Activated CD8-positive, alpha-beta T cell treated with anti-CD3 and anti-CD28 coated beads, Interleukin-2, amount 10 ng/mL, durations not matched to agents 7 days and 5 days (primary cell): ENCODE results near the gene SERHL2. TPM values are rescaled to one million over a fixed set of nuclear protein-coding genes. Genes with fewer than 3 reads are reported as not detected.
A peak's percentile ranks its signal among the peaks of the same experiment; 100 is the strongest.
"Not testable (repeated sequence)": the region's sequence is repeated elsewhere in the genome, so short reads cannot be mapped to it uniquely, and the experiment has no call there.

Source experiments
- ATAC-seq: fragments of 150-1000 bp; cut with Tn5 transposase; one replicate; pipeline ENCODE4 v1.10.0; 2021; ENCODE audit warnings: moderate library complexity
- CTCF ChIA-PET: fragments of 350-600 bp; sonication (Branson Sonifier 250); formaldehyde crosslinking; loops from one replicate; lab custom pipeline; 2021; ENCODE audit warnings: antibody characterized with exemption; lab: Charles Lee
- POLR2A ChIA-PET: fragments of 350-600 bp; sonication (Branson Sonifier 250); formaldehyde crosslinking; loops from one replicate; lab custom pipeline; 2021; ENCODE audit warnings: antibody characterized with exemption; lab: Charles Lee
- DNase-seq: peaks from one replicate; pipeline ENCODE4 v3.0.0-alpha.2; 2020
- H3K27ac Mint-ChIP-seq: one replicate; pipeline ENCODE4 v1.8.0; 2021; ENCODE audit warnings: mild to moderate bottlenecking, mixed read lengths
- H3K27me3 Mint-ChIP-seq: one replicate; pipeline ENCODE4 v1.8.0; 2021; ENCODE audit warnings: low read depth, mixed read lengths
- H3K36me3 Mint-ChIP-seq: one replicate; pipeline ENCODE4 v1.8.0; 2021; ENCODE audit warnings: low read depth, mixed read lengths
- H3K4me1 Mint-ChIP-seq: one replicate; pipeline ENCODE4 v1.8.0; 2021; ENCODE audit warnings: low read depth, mixed read lengths
- H3K4me3 Mint-ChIP-seq: one replicate; pipeline ENCODE4 v1.8.0; 2021; ENCODE audit warnings: mild to moderate bottlenecking, mixed read lengths
- H3K9me3 Mint-ChIP-seq: one replicate; pipeline ENCODE4 v1.8.0; 2022; ENCODE audit warnings: mixed read lengths; ENCODE audit not compliant: insufficient read depth
- total RNA-seq, 2 experiments: library from RNA; stranded (reverse); gene quantifications; one replicate each; pipeline ENCODE4 v1.2.3, GENCODE V29; 2021

The SERHL2 gene
- total RNA-seq, 2 experiments from 2014 or later, result 2.3 to 2.4 TPM

DNA sequence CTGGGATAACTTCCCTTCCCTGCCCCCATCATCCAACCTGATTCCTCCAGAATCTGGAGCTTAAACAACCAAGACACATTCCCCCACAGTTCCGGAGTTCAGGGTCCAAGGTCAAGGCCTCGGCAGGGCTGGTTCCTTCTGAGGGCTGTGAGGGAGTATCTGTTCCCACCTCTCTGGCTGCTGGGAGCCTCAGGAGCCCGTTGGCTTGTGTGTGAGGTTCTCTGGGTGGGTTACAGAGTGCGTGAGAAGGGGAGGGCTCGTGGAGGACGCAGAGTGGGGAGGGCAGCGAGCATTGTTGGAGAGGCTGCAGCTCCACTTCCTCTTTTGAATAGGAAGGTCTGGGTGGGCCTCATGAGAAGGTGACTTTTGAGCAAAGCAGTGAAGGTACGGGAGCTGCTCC, 8.5 kb downstream of the SERHL2 start:
- Mint-ChIP-seq H3K27me3 (no peaks in the 10 kb centered on the region), H3K36me3 (peaks cover 6% of the 10 kb centered on the region), H3K4me1 (peaks cover 11% of the 10 kb centered on the region), H3K9me3 (no peaks in the 10 kb centered on the region), H3K27ac (peak overlapping the region; percentile 35), H3K4me3 (no peak overlapping the region)
- DNase-seq (no peak), ATAC-seq (no peak)
- ChIA-PET CTCF (interaction anchor here (1.2 to 2.3 kb wide), 2 partner anchors 19 to 52 kb away, joined by 4 to 8 read pairs; no protein-coding TSS in a partner anchor), POLR2A (interaction anchor here (2.0 kb wide), 1 partner anchor 52 kb away, joined by 5 read pairs; the partner anchor contains the start of gene POLDIP3)

DNA sequence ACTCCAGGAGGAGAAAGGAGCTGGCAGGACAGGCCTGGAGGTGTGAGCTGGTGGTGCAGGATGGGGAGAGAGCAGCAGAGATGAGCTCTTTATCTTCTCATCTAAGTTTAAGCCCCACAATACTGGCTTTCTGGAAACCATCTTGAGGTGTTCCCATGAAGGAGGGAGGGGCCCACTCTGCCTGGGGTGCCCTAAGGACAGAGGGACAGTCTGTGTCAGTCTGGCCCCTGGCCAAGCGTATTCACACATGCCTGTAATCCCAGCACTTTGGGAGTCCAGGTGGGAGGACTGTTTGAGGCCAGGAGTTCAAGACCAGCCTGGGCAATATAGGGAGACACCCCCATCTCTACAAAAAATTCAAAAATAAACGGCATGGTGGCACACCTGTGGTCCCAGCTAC, 8.9 kb downstream of the SERHL2 start:
- Mint-ChIP-seq H3K36me3 (peaks cover 6% of the 10 kb centered on the region), H3K9me3 (no peaks in the 10 kb centered on the region), H3K4me3 (no peak overlapping the region), H3K4me1 (peaks cover 11% of the 10 kb centered on the region), H3K27me3 (no peaks in the 10 kb centered on the region), H3K27ac (peak overlapping the region; percentile 35)
- DNase-seq (no peak), ATAC-seq (no peak)
- ChIA-PET POLR2A (interaction anchor here (2.0 kb wide), 1 partner anchor 52 kb away, joined by 5 read pairs; the partner anchor contains the start of gene POLDIP3), CTCF (interaction anchor here (1.4 kb wide), 1 partner anchor 118 kb away, joined by 4 read pairs; no protein-coding TSS in a partner anchor)

DNA sequence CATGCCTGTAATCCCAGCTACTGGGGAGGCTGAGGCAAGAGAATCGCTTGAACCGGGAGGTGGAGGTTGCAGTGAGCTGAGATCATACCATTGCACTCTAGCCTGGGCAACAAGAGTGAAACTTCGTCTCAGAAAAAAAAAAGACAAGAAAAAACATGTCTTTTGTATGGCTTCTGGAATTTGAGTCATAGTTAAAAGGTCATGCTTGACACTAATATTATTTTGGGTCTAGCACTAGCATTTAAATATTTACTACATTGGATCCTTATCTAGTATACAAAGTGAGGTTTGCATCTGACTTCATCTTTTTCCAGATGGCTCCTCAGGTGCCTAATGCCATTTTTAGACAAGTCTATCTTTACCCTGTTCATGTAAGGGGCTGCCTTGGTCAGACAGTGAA, 10.2 kb downstream of the SERHL2 start:
- ATAC-seq, POLR2A ChIA-PET, H3K36me3 Mint-ChIP-seq, H3K27me3 Mint-ChIP-seq, DNase-seq, H3K9me3 Mint-ChIP-seq, H3K27ac Mint-ChIP-seq, H3K4me3 Mint-ChIP-seq: not testable (repeated sequence)
- CTCF ChIA-PET, result interaction anchor here (1.4 kb wide), 1 partner anchor 119 kb away, joined by 4 read pairs; no protein-coding TSS in a partner anchor
- H3K4me1 Mint-ChIP-seq, result peaks cover 11% of the 10 kb centered on the region

DNA sequence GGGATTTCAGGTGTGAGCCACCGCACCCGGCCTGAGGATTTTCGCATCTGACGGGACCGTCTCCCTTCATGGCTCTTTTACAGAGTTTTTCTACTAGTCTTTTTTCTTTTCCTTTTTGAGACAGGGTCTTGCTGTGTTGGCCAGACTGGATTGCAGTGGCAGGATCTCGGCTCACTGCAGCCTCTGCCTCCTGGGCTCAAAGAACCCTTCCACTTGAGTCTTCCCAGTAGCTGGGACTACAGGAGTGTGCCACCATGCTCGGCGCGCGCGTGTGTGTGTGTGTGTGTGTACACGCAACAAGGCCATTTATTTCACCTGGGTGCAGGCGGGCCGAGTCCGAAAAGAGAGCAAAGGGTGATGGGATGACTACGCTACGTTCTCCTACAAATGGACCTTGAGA, 10.9 kb downstream of the SERHL2 start:
- ChIA-PET POLR2A (no interaction called here), CTCF (no interaction called here)
- no peak overlapping the region for H3K4me3 Mint-ChIP-seq
- H3K9me3 Mint-ChIP-seq, result no peaks in the 10 kb centered on the region
- H3K27ac Mint-ChIP-seq, result no peak overlapping the region
- ATAC-seq, result no peak
- no peak for DNase-seq
- no peaks in the 10 kb centered on the region for H3K27me3 Mint-ChIP-seq
- H3K4me1 Mint-ChIP-seq, result peaks cover 11% of the 10 kb centered on the region
- H3K36me3 Mint-ChIP-seq, result peaks cover 11% of the 10 kb centered on the region

DNA sequence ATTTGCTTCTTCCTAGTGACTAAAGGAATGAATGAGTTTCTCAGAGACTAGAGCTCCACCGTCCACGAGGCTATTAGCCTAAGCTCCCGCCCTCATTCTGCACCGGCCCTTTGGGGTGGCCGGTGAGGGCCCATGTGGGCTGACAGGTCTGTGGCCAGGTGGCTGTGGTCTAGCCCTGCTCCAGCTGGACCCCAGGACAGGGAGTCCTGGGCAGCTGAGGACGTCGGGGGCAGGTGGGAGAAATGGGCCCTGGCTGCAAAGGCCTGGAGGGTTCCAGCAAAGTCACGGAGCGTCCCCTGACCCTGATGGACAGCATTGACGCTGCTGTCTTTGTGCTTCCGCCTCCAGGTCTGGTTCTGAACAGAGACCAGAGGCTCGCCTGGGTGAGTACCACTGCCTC, 12.2 kb downstream of the SERHL2 start:
- ChIA-PET POLR2A (no interaction called here), CTCF (no interaction called here)
- Mint-ChIP-seq H3K27ac (no peak overlapping the region), H3K4me1 (peaks cover 11% of the 10 kb centered on the region), H3K27me3 (no peaks in the 10 kb centered on the region), H3K4me3 (no peak overlapping the region), H3K36me3 (peaks cover 18% of the 10 kb centered on the region), H3K9me3 (no peaks in the 10 kb centered on the region)
- DNase-seq (no peak), ATAC-seq (no peak)

DNA sequence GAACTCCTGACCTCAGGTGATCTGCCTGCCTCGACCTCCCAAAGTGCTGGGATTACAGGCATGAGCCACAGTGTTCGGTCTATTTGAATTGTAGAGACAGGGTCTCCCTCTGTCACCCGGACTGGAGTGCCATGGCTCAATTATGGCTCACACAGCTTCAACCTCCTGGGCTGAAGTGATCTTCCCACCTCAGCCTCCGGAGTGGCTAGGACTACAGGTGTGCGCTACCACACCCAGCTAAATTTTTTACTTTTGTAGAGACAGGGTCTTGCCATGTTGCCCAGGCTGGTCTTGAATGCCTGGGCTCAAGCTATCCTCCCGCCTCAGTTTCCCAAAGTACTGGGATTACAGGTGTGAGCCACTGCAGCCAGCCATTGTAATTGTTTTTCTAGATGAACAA, 14.2 kb downstream of the SERHL2 start:
- H3K27me3 Mint-ChIP-seq, H3K4me3 Mint-ChIP-seq, CTCF ChIA-PET, H3K4me1 Mint-ChIP-seq, ATAC-seq, DNase-seq, H3K27ac Mint-ChIP-seq, H3K9me3 Mint-ChIP-seq: not testable (repeated sequence)
- POLR2A ChIA-PET, result interaction anchor here (1.0 to 1.2 kb wide), 2 partner anchors 9 to 17 kb away, joined by 3 to 4 read pairs; no protein-coding TSS in a partner anchor
- peaks cover 27% of the 10 kb centered on the region for H3K36me3 Mint-ChIP-seq

DNA sequence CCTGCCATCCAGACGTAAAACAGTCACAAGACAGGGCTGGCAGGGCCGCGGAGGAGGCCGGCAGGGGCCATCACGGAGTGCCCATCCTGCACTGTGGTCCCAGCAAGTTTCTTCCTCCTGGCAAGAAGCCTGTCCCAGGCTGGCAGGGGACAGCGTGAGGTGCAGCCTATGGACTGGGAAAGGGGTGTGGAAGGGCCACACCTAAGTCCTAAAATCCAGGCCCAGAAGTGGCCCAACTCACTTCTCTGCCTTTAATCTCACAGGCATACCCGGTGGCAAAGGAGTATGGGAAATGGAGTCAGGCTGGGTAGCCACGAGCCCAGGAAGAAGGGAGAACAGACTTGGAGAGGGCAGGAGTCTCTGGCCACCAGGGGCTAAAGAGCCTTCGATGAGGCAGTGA, 16.8 kb downstream of the SERHL2 start:
- not testable (repeated sequence) for H3K4me3 Mint-ChIP-seq, DNase-seq, ATAC-seq, H3K27me3 Mint-ChIP-seq, H3K27ac Mint-ChIP-seq, H3K4me1 Mint-ChIP-seq, H3K9me3 Mint-ChIP-seq
- ChIA-PET CTCF (interaction anchor here (2.0 kb wide), 1 partner anchor 10 kb away, joined by 11 read pairs; no protein-coding TSS in a partner anchor), POLR2A (interaction anchor here (2.5 kb wide), 1 partner anchor 11 kb away, joined by 9 read pairs; no protein-coding TSS in a partner anchor)
- peaks cover 28% of the 10 kb centered on the region for H3K36me3 Mint-ChIP-seq

DNA sequence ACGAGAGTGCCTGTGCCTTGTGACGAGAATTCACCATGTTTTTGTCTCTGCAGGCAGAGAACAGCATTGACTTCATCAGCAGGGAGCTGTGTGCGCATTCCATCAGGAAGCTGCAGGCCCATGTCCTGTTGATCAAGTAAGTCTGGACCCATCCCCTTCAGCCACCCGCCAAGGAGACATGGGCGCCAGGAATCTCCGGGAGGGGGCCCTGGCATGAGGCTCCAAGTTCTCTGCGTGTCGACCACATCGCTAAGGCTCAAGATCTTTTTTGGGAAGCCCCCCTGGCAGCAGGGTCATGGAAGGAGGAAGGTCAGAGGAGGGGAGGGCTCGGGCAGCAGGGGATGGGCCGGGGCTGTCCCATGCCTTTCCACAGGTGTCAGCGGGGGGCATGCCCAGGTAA, 17.3 kb downstream of the SERHL2 start:
- POLR2A ChIA-PET, H3K4me1 Mint-ChIP-seq, ATAC-seq, DNase-seq, H3K9me3 Mint-ChIP-seq, CTCF ChIA-PET, H3K4me3 Mint-ChIP-seq, H3K27me3 Mint-ChIP-seq, H3K27ac Mint-ChIP-seq: not testable (repeated sequence)
- peaks cover 28% of the 10 kb centered on the region for H3K36me3 Mint-ChIP-seq

DNA sequence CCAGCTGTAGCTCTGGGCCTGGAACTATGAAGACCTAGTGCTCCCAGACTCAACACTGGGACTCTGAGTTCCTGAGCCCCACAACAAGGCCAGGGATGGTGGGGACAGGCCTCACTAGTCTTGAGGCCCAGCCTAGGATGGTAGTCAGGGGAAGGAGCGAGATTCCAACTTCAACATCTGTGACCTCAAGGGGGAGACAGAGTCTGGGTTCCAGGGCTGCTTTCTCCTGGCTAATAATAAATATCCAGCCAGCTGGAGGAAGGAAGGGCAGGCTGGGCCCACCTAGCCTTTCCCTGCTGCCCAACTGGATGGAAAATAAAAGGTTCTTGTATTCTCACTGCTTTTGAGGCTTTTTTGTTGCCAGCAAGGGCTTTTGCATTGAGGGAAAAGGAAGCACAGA, 20.3 kb downstream of the SERHL2 start:
- DNase-seq, H3K27me3 Mint-ChIP-seq, H3K27ac Mint-ChIP-seq, ATAC-seq, H3K4me3 Mint-ChIP-seq, POLR2A ChIA-PET, H3K4me1 Mint-ChIP-seq, CTCF ChIA-PET, H3K9me3 Mint-ChIP-seq: not testable (repeated sequence)
- H3K36me3 Mint-ChIP-seq, result peaks cover 30% of the 10 kb centered on the region

DNA sequence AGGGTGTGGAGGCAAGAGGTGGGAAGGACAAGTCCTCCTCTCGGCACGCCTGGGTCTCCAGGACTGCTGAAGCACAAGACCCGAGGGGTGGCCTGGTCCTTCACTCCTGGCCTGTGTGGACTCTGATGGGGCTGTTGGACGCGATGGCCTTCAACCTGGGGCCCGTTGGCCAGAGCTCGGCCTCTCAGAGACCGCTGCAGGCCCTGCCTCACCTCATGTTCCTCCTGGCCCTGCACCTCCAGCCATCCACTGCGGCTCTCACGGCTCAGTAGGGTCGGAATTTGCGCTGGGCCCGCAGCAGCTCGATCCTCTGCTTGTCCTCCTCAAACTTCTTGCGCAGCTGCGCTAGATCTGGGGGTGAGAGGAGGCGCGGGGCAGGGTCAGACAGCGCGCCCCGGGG, 20.7 kb downstream of the SERHL2 start:
- DNase-seq, POLR2A ChIA-PET, H3K27me3 Mint-ChIP-seq, H3K4me3 Mint-ChIP-seq, H3K4me1 Mint-ChIP-seq, CTCF ChIA-PET, H3K9me3 Mint-ChIP-seq, ATAC-seq, H3K27ac Mint-ChIP-seq: not testable (repeated sequence)
- H3K36me3 Mint-ChIP-seq, result peaks cover 30% of the 10 kb centered on the region

DNA sequence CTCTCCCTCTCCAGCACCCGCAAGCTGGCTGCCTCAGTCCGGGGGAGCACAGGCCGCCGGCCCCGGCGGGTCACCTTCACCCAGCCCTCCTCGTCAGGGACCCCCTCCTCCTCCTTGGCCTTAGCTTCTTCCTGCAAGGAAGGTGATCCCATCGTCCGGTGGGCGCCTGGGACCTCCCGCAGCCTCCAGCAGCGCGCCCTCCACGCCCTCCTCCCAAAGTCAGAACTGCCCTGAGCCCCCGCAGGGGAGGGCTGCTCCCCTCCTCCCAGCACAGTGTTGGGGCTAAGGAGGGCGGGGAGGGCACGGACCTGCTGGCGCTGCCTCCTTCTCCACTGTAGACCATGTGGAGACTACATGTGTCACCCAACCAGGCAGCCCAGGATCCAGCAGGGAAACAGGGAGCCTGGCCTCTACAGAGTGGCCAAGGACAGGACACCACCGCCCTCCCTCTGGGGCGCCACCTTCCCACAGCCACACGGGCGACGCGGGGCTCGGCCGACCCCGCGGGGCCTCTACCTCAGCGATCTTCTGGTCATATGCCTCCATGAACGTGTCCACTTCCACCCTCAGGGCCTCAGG, 22.3 kb downstream of the SERHL2 start:
- H3K9me3 Mint-ChIP-seq, POLR2A ChIA-PET, H3K27me3 Mint-ChIP-seq, DNase-seq, H3K4me3 Mint-ChIP-seq, H3K4me1 Mint-ChIP-seq, H3K27ac Mint-ChIP-seq, ATAC-seq, CTCF ChIA-PET: not testable (repeated sequence)
- H3K36me3 Mint-ChIP-seq, result peaks cover 26% of the 10 kb centered on the region

DNA sequence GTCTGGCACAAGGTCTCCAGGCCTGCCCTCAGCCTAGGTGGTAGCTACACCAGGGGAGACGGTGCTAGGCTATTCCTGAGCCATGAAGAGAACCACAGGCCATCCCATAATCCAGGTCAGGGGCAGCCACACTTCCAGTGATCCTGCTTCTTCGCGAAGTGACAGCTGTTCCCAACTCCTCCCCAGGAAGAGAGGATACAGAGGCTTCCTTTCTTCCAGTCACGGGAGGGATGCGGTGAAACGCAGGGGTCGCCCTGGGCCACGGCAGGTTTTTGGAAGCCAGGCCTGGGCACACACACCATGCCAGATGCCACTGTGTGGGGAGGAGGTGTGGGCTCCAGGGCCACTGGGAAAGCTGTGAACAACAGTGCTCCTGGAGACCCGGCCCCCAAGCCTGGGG, 23.4 kb downstream of the SERHL2 start:
- H3K27me3 Mint-ChIP-seq, H3K9me3 Mint-ChIP-seq, CTCF ChIA-PET, H3K4me1 Mint-ChIP-seq, ATAC-seq, H3K4me3 Mint-ChIP-seq, DNase-seq, H3K27ac Mint-ChIP-seq: not testable (repeated sequence)
- POLR2A ChIA-PET, result interaction anchor here (0.7 kb wide), 1 partner anchor 9 kb away, joined by 4 read pairs; no protein-coding TSS in a partner anchor
- peaks cover 24% of the 10 kb centered on the region for H3K36me3 Mint-ChIP-seq
